NCI-H128 (cell line): ENCODE results near the gene ACKR4.
"Not testable (repeated sequence)": the region's sequence is repeated elsewhere in the genome, so short reads cannot be mapped to it uniquely, and the experiment has no call there.

Source experiments
- DNase-seq: peaks from one replicate; lab custom pipeline; 2025; ENCODE audit not compliant: unreplicated experiment; lab: John Stamatoyannopoulos, UW

Gene ACKR4

GRCh38 chr3:132593947-132594323 lies 3.1 kb upstream of the ACKR4 start:
- DNase-seq = no peak

GRCh38 chr3:132594498-132594897 lies 2.6 kb upstream of the ACKR4 start:
- DNase-seq = no peak

GRCh38 chr3:132595014-132595413 lies 2.1 kb upstream of the ACKR4 start:
- DNase-seq = no peak

- DNase-seq = no peak
Measured at GRCh38 chr3:132596326-132596725, 744 bp upstream of the ACKR4 start.

- DNase-seq = no peak
Measured at GRCh38 chr3:132597660-132598059, 590 bp downstream of the ACKR4 start.

- no peak for DNase-seq
Measured at GRCh38 chr3:132598181-132598580, 1.1 kb downstream of the ACKR4 start.

GRCh38 chr3:132600614-132601013 lies 3.5 kb downstream of the ACKR4 start:
- DNase-seq = not testable (repeated sequence)

GRCh38 chr3:132605374-132605792 lies 8.3 kb downstream of the ACKR4 start:
- DNase-seq = no peak

GRCh38 chr3:132606085-132606484 lies 9.0 kb downstream of the ACKR4 start:
- DNase-seq = no peak

GRCh38 chr3:132606620-132607019 lies 9.6 kb downstream of the ACKR4 start:
- not testable (repeated sequence) for DNase-seq

GRCh38 chr3:132615301-132615700 lies 18.2 kb downstream of the ACKR4 start:
- DNase-seq = not testable (repeated sequence)

- DNase-seq = no peak
Measured at GRCh38 chr3:132615881-132616280, 18.8 kb downstream of the ACKR4 start.

- DNase-seq = no peak
Measured at GRCh38 chr3:132616780-132617179, 19.7 kb downstream of the ACKR4 start.

- DNase-seq = no peak
Measured at GRCh38 chr3:132622148-132622547, 25.1 kb downstream of the ACKR4 start.

- no peak for DNase-seq
Measured at GRCh38 chr3:132622761-132623160, 25.7 kb downstream of the ACKR4 start.

GRCh38 chr3:132623646-132624045 lies 26.6 kb downstream of the ACKR4 start:
- no peak for DNase-seq

- DNase-seq = no peak
Measured at GRCh38 chr3:132624790-132625189, 27.7 kb downstream of the ACKR4 start.

- no peak for DNase-seq
Measured at GRCh38 chr3:132625613-132626012, 28.5 kb downstream of the ACKR4 start.

GRCh38 chr3:132626955-132627354 lies 29.9 kb downstream of the ACKR4 start:
- no peak for DNase-seq

- no peak for DNase-seq
Measured at GRCh38 chr3:132628157-132628556, 31.1 kb downstream of the ACKR4 start.

GRCh38 chr3:132629928-132630327 lies 32.9 kb downstream of the ACKR4 start:
- no peak for DNase-seq

- DNase-seq = no peak
Measured at GRCh38 chr3:132630612-132631011, 33.5 kb downstream of the ACKR4 start.

GRCh38 chr3:132635052-132635451 lies 38.0 kb downstream of the ACKR4 start:
- DNase-seq = no peak

- DNase-seq = no peak
Measured at GRCh38 chr3:132637590-132637989, 40.5 kb downstream of the ACKR4 start.
